ENCODE data around the gene SPTAN1. TPM values are rescaled to one million over a fixed set of nuclear protein-coding genes. Genes with fewer than 3 reads are reported as not detected.

SPTAN1 gene
- polyA plus RNA-seq, 1 experiment: 211 TPM

DNA sequence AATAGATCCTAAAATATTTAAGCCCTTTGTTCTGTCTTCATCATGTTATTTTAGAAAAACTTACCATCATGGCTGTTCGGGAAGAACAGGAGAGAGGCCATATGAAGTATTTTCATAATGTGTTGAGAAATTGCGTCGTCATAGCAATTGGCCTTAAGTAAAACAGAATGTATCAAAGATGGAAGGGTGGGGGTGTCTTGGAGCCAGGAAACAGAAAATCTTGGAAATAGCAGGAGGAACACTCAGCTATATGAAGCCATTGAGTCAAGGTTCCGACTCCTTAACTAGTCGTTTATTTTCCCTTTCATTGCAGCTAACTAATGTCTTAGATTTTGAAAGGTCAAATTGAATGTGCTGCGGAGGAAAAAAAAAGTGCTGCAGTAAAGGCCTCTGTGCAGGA is 1.3 kb downstream of the SPTAN1 start:
- Histone ChIP-seq H3K4me3 (ENCODE audit: low read depth, low read length) (peak overlapping the region; percentile 87), H3K27ac (ENCODE audit: low read depth, low read length) (peak overlapping the region; percentile 74), H3K9me3 (ENCODE audit: control insufficient read depth, insufficient read depth, low read length) (no peaks in the 10 kb centered on the region), H3K27me3 (ENCODE audit: control insufficient read depth, insufficient read depth, low read length) (no peaks in the 10 kb centered on the region)
- TF ChIP-seq, protein P1, sequence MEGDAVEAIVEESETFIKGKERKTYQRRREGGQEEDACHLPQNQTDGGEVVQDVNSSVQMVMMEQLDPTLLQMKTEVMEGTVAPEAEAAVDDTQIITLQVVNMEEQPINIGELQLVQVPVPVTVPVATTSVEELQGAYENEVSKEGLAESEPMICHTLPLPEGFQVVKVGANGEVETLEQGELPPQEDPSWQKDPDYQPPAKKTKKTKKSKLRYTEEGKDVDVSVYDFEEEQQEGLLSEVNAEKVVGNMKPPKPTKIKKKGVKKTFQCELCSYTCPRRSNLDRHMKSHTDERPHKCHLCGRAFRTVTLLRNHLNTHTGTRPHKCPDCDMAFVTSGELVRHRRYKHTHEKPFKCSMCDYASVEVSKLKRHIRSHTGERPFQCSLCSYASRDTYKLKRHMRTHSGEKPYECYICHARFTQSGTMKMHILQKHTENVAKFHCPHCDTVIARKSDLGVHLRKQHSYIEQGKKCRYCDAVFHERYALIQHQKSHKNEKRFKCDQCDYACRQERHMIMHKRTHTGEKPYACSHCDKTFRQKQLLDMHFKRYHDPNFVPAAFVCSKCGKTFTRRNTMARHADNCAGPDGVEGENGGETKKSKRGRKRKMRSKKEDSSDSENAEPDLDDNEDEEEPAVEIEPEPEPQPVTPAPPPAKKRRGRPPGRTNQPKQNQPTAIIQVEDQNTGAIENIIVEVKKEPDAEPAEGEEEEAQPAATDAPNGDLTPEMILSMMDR (IDR thresholded peaks at IDR 0.05; ENCODE audit: low read depth, low read length): no peak
- ChIA-PET POLR2A (interaction anchor here (0.9 to 2.2 kb wide), 6 partner anchors 12 to 183 kb away, joined by 3 to 9 read pairs (median 3); partner anchors contain the start of genes CERCAM, GLE1 and URM1), CTCF (interaction anchor here (0.6 kb wide), 1 partner anchor 92 kb away, joined by 3 read pairs; no protein-coding TSS in a partner anchor)
- peak; percentile 29 for DNase-seq (ENCODE audit: low read depth, low spot score)

DNA sequence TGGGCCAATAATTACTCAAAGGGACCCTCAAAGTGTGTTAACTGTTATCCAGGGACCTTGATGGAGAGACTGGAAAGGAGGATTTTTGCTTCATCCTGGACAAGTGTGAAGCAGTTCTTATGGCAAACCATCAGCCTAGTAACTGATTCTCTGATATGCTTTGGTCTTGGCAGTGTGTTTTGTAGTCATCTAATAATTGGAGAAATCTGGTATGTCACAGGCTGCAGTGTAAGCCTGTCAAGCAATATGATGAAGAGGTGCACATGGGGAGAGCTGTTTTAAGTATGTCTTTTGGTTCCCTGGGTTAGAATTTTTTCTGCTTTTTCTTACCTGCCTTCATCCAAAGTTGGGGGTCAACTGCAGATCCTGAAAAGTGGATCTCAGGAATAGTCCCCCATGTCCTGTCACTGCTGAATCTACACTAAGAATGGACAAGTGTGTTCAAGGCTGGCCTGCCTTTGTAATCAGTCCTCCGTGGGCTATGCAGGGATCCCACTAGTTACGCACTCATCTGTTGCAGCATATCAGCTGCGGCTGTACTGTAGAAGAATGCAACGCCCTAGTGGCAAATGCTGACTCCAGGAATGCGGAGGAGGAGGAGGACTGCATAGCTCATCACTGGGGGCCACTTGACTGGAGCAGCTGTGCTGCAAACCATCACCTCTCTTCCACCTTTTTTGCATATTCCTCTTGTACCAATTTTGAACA is 1.9 kb downstream of the SPTAN1 start:
- Histone ChIP-seq H3K4me3 (ENCODE audit: low read depth, low read length) (peak overlapping the region; percentile 87), H3K27me3 (ENCODE audit: control insufficient read depth, insufficient read depth, low read length) (no peaks in the 10 kb centered on the region), H3K27ac (ENCODE audit: low read depth, low read length) (peak overlapping the region; percentile 74), H3K9me3 (ENCODE audit: control insufficient read depth, insufficient read depth, low read length) (no peaks in the 10 kb centered on the region)
- DNase-seq (ENCODE audit: low read depth, low spot score): peak; percentile 79
- TF ChIP-seq, protein P1 (IDR thresholded peaks at IDR 0.05; ENCODE audit: low read depth, low read length): peak; percentile 22; the same call in 1 of the 2 replicates
- CTCF ChIA-PET: interaction anchor here (0.6 kb wide), 1 partner anchor 92 kb away, joined by 3 read pairs; no protein-coding TSS in a partner anchor
- POLR2A ChIA-PET: interaction anchor here (0.7 to 1.1 kb wide), 6 partner anchors 11 to 134 kb away, joined by 3 read pairs; partner anchors contain the start of genes CERCAM and GLE1

DNA sequence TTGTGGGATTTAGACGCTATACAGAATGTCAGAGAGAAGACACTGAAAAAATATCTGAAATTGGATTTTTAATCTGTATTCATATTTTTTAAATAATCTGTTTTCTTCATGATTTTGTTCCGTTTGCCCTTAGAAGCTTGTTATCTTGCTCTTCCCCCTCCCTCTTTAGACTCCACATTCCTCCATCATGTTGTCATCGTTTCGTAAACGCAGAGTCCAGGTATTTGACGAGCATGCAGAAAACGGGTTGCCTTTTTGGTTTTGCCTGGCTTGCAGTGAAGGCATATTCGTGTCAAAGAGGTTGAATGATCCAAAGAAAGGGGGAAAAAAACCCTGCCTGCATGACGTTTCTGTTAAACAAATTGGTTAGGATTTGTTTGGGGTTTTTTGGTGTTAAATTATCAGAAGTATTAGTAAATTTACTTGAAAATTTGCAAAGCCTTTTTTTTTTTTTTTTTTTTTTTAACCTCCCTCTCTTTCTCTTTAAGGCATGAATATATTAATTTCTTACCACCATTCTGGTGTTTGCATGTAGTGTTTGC is 2.9 kb downstream of the SPTAN1 start:
- Histone ChIP-seq H3K4me3 (ENCODE audit: low read depth, low read length) (peak overlapping the region; percentile 87), H3K27me3 (ENCODE audit: control insufficient read depth, insufficient read depth, low read length) (no peaks in the 10 kb centered on the region), H3K27ac (ENCODE audit: low read depth, low read length) (peak overlapping the region; percentile 74), H3K9me3 (ENCODE audit: control insufficient read depth, insufficient read depth, low read length) (no peaks in the 10 kb centered on the region)
- CTCF ChIA-PET: no interaction called here
- TF ChIP-seq, protein P1 (IDR thresholded peaks at IDR 0.05; ENCODE audit: low read depth, low read length): no peak
- peak; percentile 33 for DNase-seq (ENCODE audit: low read depth, low spot score)
- POLR2A ChIA-PET: interaction anchor here (0.7 to 1.0 kb wide), 2 partner anchors 50 to 117 kb away, joined by 3 read pairs; no protein-coding TSS in a partner anchor

DNA sequence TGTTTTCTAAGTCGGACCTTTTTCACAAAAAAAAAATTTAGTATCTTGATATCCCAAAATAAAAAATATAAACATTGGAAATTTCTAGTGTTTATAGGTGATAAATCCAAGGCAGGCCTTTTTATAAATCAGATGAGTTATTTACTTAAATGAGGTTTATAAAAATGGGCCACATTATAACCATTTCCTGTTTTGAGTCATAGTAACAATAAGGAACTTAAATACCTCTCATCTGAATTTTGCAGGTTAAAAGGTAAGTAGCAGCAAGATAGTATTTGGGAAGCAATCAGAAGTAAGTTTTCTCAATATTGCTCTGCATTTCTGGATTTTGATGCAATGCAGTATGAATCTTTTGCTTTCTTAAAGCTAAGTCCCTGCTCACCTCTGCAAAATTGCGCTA is 3.9 kb downstream of the SPTAN1 start:
- no peaks in the 10 kb centered on the region for H3K27me3 ChIP-seq (ENCODE audit: control insufficient read depth, insufficient read depth, low read length)
- POLR2A ChIA-PET: no interaction called here
- no peaks in the 10 kb centered on the region for H3K9me3 ChIP-seq (ENCODE audit: control insufficient read depth, insufficient read depth, low read length)
- TF ChIP-seq, protein P1 (IDR thresholded peaks at IDR 0.05; ENCODE audit: low read depth, low read length): no peak
- H3K4me3 ChIP-seq (ENCODE audit: low read depth, low read length): no peak overlapping the region
- no peak overlapping the region for H3K27ac ChIP-seq (ENCODE audit: low read depth, low read length)
- CTCF ChIA-PET: no interaction called here
- DNase-seq (ENCODE audit: low read depth, low spot score): no peak
